H9 (cell line): Measurements from ENCODE around the gene DHRS9. TPM values are rescaled to one million over a fixed set of nuclear protein-coding genes. Genes with fewer than 3 reads are reported as not detected.

Experiments used
- DNase-seq: peaks from one replicate; pipeline ENCODE4 v3.0.0-alpha.2; 2017
- H2AFZ ChIP-seq: one replicate; pipeline ENCODE4 v1.6.1; 2013; ENCODE audit warnings: mild to moderate bottlenecking, low read length, control low read depth, moderate library complexity
- H2AK5ac ChIP-seq: 2 replicates; pipeline ENCODE4 v1.6.1; 2013; ENCODE audit warnings: low read length, control low read depth, mixed read lengths; ENCODE audit not compliant: insufficient read length
- H2BK120ac ChIP-seq: one replicate; pipeline ENCODE4 v1.6.1; 2013; ENCODE audit warnings: low read depth, mild to moderate bottlenecking, low read length, control low read depth, inconsistent platforms; ENCODE audit not compliant: poor library complexity, severe bottlenecking
- H2BK12ac ChIP-seq: 2 replicates; pipeline ENCODE4 v1.6.1; 2013; ENCODE audit warnings: low read length, control low read depth, mixed read lengths, low read depth; ENCODE audit not compliant: insufficient read length
- H2BK15ac ChIP-seq: 2 replicates; pipeline ENCODE4 v1.6.1; 2013; ENCODE audit warnings: low read depth, low read length, control low read depth
- H2BK20ac ChIP-seq: one replicate; pipeline ENCODE4 v1.6.1; 2013; ENCODE audit warnings: low read depth, mild to moderate bottlenecking, low read length, control low read depth, inconsistent platforms; ENCODE audit not compliant: poor library complexity, severe bottlenecking
- H2BK5ac ChIP-seq: 2 replicates; pipeline ENCODE4 v1.6.1; 2013; ENCODE audit warnings: low read length, control low read depth, mixed read lengths; ENCODE audit not compliant: insufficient read length
- H3K14ac ChIP-seq: 2 replicates; pipeline ENCODE4 v1.6.1; 2013; ENCODE audit warnings: low read length, control low read depth; ENCODE audit not compliant: insufficient read depth
- H3K18ac ChIP-seq: 2 replicates; pipeline ENCODE4 v1.6.1; 2013; ENCODE audit warnings: low read depth, mild to moderate bottlenecking, mixed read lengths, low read length, control low read depth; ENCODE audit not compliant: insufficient read length
- H3K23ac ChIP-seq: 2 replicates; pipeline ENCODE4 v1.6.1; 2013; ENCODE audit warnings: low read length, control low read depth, mixed read lengths, low read depth; ENCODE audit not compliant: insufficient read length
- H3K23me2 ChIP-seq: 2 replicates; pipeline ENCODE4 v1.6.1; 2013; ENCODE audit warnings: low read depth, mild to moderate bottlenecking, mixed read lengths, low read length, control low read depth; ENCODE audit not compliant: insufficient read length, poor library complexity, severe bottlenecking
- H3K27ac ChIP-seq: 2 replicates; pipeline ENCODE4 v1.5.1; 2013; ENCODE audit warnings: low read length, control low read depth, mixed read lengths, low read depth; ENCODE audit not compliant: insufficient read length
- H3K27me3 ChIP-seq: 2 replicates; pipeline ENCODE4 v1.6.1; 2013; ENCODE audit warnings: low read length, control low read depth, inconsistent platforms; ENCODE audit not compliant: insufficient read depth
- H3K4ac ChIP-seq: 2 replicates; pipeline ENCODE4 v1.6.1; 2013; ENCODE audit warnings: low read depth, mild to moderate bottlenecking, control low read depth, inconsistent platforms, low read length, moderate library complexity
- H3K4me1 ChIP-seq: 2 replicates; pipeline ENCODE4 v1.6.1; 2013; ENCODE audit warnings: low read length, control low read depth, inconsistent platforms; ENCODE audit not compliant: insufficient read depth
- H3K4me2 ChIP-seq: 2 replicates; pipeline ENCODE4 v1.6.1; 2013; ENCODE audit warnings: low read length, control low read depth, mixed read lengths; ENCODE audit not compliant: insufficient read length, insufficient read depth
- H3K56ac ChIP-seq: 2 replicates; pipeline ENCODE4 v1.6.1; 2013; ENCODE audit warnings: low read depth, mild to moderate bottlenecking, mixed read lengths, low read length, control low read depth; ENCODE audit not compliant: insufficient read length
- H3K79me1 ChIP-seq: 2 replicates; pipeline ENCODE4 v1.6.1; 2013; ENCODE audit warnings: low read depth, mild to moderate bottlenecking, moderate library complexity, low read length, control low read depth, inconsistent platforms; ENCODE audit not compliant: insufficient read depth, poor library complexity, severe bottlenecking
- H3K79me2 ChIP-seq: 2 replicates; pipeline ENCODE4 v1.6.1; 2013; ENCODE audit warnings: low read length, control low read depth, inconsistent platforms; ENCODE audit not compliant: insufficient read depth
- H3K9ac ChIP-seq: 2 replicates; pipeline ENCODE4 v1.6.1; 2013; ENCODE audit warnings: low read length, control low read depth, mixed read lengths; ENCODE audit not compliant: insufficient read length; ENCODE audit errors: extremely low read depth
- H3K9me3 ChIP-seq: one replicate; pipeline ENCODE4 v1.6.1; 2013; ENCODE audit warnings: low read depth, low read length, inconsistent platforms; ENCODE audit not compliant: control insufficient read depth
- H3T11ph ChIP-seq: one replicate; pipeline ENCODE4 v1.6.1; 2013; ENCODE audit warnings: mild to moderate bottlenecking, low read length, control low read depth, inconsistent platforms
- H4K20me1 ChIP-seq: one replicate; pipeline ENCODE4 v1.6.1; 2013; ENCODE audit not compliant: control insufficient read depth, insufficient read length, insufficient read depth
- H4K5ac ChIP-seq: 2 replicates; pipeline ENCODE4 v1.6.1; 2013; ENCODE audit warnings: low read depth, mild to moderate bottlenecking, mixed read lengths, low read length, control low read depth; ENCODE audit not compliant: insufficient read length
- H4K8ac ChIP-seq: replicated peaks from 2 replicates; pipeline ENCODE4 v1.6.1; 2013; ENCODE audit warnings: low read length, control low read depth, mixed read lengths, low read depth; ENCODE audit not compliant: insufficient read length
- H4K91ac ChIP-seq: 2 replicates; pipeline ENCODE4 v1.6.1; 2013; ENCODE audit warnings: low read depth, mild to moderate bottlenecking, moderate library complexity, mixed read lengths, low read length, control low read depth; ENCODE audit not compliant: insufficient read length
- H3K27ac Mint-ChIP-seq, 3 experiments: 2 replicates in 2 of 3; 3 replicates in 1 of 3; pipeline ENCODE4 v1.8.0; 2020 to 2021; ENCODE audit warnings: mixed read lengths in 3 of 3, mild to moderate bottlenecking in 1 of 3, moderate library complexity in 1 of 3
- H3K27me3 Mint-ChIP-seq: 2 replicates; pipeline ENCODE4 v1.8.0; 2021; ENCODE audit warnings: low read depth, mild to moderate bottlenecking, moderate library complexity, mixed read lengths
- H3K36me3 Mint-ChIP-seq, 3 experiments: 2 replicates in 2 of 3; 3 replicates in 1 of 3; pipeline ENCODE4 v1.8.0; 2020 to 2021; ENCODE audit warnings: low read depth in 3 of 3, mixed read lengths in 3 of 3; ENCODE audit not compliant: insufficient read depth in 1 of 3
- H3K4me1 Mint-ChIP-seq, 2 experiments: 2 replicates each; pipeline ENCODE4 v1.8.0; 2020; ENCODE audit warnings: mixed read lengths in 2 of 2
- H3K4me3 Mint-ChIP-seq, 2 experiments: 2 replicates in 1 of 2; 3 replicates in 1 of 2; pipeline ENCODE4 v1.8.0; 2020 to 2021; ENCODE audit warnings: mild to moderate bottlenecking in 2 of 2, mixed read lengths in 2 of 2, moderate library complexity in 1 of 2
- H3K9me3 Mint-ChIP-seq, 2 experiments: 2 replicates in 1 of 2; 3 replicates in 1 of 2; pipeline ENCODE4 v1.8.0; 2020; ENCODE audit warnings: mild to moderate bottlenecking in 2 of 2, mixed read lengths in 2 of 2, moderate library complexity in 1 of 2
- CTCF ChIP-seq: fragments of 200-600 bp; sonication (generic); conservative IDR thresholded peaks from 3 replicates; pipeline ENCODE4 v1.8.0; 2021; ENCODE audit warnings: antibody characterized with exemption, mild to moderate bottlenecking
- WGBS: extraction: QIAGEN DNeasy Blood & Tissue Kit; methylation state at CpG from one replicate; pipeline ENCODE4 v1.1.7; 2013; ENCODE audit warnings: missing lambda C conversion rate, low lambda C conversion rate, mixed read lengths; ENCODE audit not compliant: insufficient read length; ENCODE audit errors: extremely low coverage; 5-methylcytosine and 5-hydroxymethylcytosine counted together
- total RNA-seq: library from RNA; stranded (reverse); gene quantifications from 2 replicates; pipeline ENCODE4 v1.2.1, GENCODE V29; 2021

Gene DHRS9
- total RNA-seq, 1 experiment from 2014 or later, result not detected

DNA sequence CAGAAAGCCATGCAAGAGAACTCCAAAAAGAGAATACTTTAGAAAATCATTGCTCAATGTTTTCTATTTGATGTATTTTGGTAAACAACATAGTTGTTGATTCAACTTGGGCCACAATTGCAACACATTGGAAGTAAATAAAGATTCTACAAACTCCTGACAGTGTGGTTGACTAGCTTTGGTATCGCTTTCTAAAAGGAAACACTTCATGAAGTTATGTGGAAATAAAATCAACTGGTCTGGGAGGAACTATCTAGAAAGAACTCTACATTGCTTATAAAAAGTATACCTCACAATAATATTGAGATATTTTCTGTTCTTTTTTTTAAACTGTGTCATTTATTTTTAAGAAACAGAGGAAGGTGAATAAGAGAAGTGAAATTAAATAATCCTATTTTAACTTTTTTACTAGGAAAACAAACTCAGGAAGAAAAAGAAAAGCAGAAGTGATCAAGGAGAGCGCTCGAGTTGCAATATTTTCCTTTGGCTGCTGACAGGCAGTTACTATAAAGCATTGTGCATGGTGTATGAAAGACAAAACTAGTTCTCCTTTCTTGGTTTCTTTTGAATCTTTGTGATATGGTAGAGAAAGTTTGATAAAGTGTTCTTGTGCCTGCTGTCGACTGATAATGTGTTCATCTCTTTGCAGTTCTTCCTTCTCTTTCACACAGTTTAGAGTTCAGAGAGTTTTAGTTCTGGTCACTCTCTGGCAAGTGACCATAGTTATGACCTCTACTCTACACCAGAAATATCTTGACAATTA is 3.0 kb downstream of the DHRS9 start:
- Histone ChIP-seq H2BK5ac (no peak overlapping the region), H3K4me2 (no peak overlapping the region), H2BK12ac (no peak overlapping the region), H3K79me2 (no peaks in the 10 kb centered on the region), H3K23ac (no peak overlapping the region), H3K9ac (no peak overlapping the region), H3K27me3 (no peaks in the 10 kb centered on the region), H3K9me3 (no peaks in the 10 kb centered on the region), H3T11ph (no peak overlapping the region), H4K5ac (no peak overlapping the region), H3K4me1 (no peaks in the 10 kb centered on the region), H2AFZ (no peak overlapping the region), H3K56ac (no peak overlapping the region), H4K20me1 (no peaks in the 10 kb centered on the region), H3K23me2 (no peaks in the 10 kb centered on the region), H3K27ac (no peak overlapping the region), H2BK20ac (no peak overlapping the region), H2BK120ac (no peak overlapping the region), H3K18ac (no peak overlapping the region), H3K14ac (no peak overlapping the region), H3K4ac (no peak overlapping the region), H4K91ac (no peak overlapping the region), H3K79me1 (no peaks in the 10 kb centered on the region), H4K8ac (no peak overlapping the region), H2BK15ac (no peak overlapping the region), H2AK5ac (no peak overlapping the region)
- Mint-ChIP-seq H3K27ac (no peak overlapping the region; a peak in 1 of 7 replicates), H3K9me3 (no peaks in the 10 kb centered on the region), H3K27me3 (no peaks in the 10 kb centered on the region), H3K36me3 (no peaks in the 10 kb centered on the region), H3K4me1 (no peaks in the 10 kb centered on the region), H3K4me3 (no peak overlapping the region)
- DNase-seq, result no peak
- no CpG with 5 or more reads among the region's 4 CpGs for WGBS
- TF ChIP-seq CTCF, result no peak
